ENCODE results near the gene LRRC51.
A peak's percentile ranks its signal among the peaks of the same experiment; 100 is the strongest.
"Not testable (repeated sequence)": the region's sequence is repeated elsewhere in the genome, so short reads cannot be mapped to it uniquely, and the experiment has no call there.

The LRRC51 gene

DNA sequence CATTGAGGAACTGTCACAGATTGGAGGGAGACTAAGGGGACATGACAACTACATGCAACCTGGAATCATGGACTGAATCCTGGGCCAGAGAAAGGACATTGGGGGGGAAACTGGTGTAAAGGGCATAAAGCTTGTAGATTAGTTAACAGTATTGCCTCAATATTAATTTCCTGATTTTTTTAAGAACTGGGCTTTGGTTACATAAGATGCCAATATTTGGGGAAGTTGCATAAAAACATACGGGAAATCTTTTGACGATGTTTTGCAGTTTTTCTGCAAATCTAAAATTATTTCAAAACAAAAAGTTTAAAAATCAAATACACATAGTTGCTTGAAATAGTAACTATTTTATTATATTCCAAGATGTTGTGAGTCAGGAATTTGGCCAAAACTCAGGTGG, 52.0 kb downstream of the LRRC51 start:
- peak overlapping the region in 2 of 21 experiments; percentile 26 to 59 for H3K27ac ChIP-seq
- no peak overlapping the region for H3K4me3 ChIP-seq

DNA sequence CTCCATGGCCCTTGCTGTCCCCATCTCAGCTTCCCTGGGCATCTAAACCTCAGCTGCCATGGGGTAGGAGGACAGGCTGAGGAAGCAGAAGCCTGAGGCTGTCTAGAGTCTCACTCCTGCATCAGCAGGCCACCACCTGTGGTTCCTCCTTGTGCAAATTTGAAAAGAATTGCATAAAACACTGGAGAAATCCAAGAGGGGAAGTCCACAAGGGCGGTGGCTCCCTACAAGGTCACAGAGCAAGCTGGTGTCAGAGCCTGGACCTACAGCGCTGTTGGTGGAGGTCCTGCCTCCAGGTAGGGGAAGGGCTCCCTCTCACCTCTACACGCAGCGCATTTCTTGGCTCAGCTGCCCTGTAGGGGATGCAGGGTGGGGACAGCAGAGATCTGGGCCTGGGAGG, 54.8 kb downstream of the LRRC51 start, which contains the start of gene FOLR3:
TSS of gene FOLR3 (plus strand) at position 253 of the 400 bp plus-strand sequence. CDS start 228 bp downstream, outside the sequence.
- not testable (repeated sequence) for H3K4me3 ChIP-seq
- H3K27ac ChIP-seq, result peak within 1 kb of the TSS in 1 of 21 experiments; percentile 31

DNA sequence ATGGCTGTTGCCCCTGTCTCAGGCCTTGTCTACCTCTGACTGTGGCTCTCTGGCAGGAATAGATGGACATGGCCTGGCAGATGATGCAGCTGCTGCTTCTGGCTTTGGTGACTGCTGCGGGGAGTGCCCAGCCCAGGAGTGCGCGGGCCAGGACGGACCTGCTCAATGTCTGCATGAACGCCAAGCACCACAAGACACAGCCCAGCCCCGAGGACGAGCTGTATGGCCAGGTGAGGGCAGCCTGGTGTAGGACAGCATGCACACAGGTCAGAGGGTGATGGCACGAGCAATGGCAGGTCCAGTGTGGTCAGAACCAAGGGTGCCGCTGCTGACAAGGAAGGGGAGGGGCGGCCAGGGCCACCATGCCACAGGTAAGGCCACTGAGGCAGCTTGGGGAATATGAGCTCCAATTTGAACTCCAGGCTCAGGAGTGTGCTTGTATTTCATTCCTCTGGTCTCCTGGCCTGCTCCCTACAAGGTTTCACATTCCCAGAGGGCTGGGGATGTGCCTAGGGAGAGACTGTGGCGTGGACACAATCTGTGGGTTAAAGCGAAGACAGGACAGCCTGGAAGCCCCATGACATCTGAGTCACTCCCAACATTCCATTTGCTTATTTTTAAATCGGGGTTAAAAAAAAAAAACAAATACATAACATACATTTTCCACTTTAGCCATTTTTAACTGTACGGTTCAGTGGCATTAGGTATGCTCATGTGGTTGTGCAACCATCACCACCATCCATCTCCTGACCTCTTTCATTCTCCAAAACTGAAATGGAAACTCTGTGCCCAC, 55.4 kb downstream of the LRRC51 start:
- H3K27ac ChIP-seq, result peak overlapping the region in 1 of 21 experiments; percentile 31
- no peak overlapping the region for H3K4me3 ChIP-seq

DNA sequence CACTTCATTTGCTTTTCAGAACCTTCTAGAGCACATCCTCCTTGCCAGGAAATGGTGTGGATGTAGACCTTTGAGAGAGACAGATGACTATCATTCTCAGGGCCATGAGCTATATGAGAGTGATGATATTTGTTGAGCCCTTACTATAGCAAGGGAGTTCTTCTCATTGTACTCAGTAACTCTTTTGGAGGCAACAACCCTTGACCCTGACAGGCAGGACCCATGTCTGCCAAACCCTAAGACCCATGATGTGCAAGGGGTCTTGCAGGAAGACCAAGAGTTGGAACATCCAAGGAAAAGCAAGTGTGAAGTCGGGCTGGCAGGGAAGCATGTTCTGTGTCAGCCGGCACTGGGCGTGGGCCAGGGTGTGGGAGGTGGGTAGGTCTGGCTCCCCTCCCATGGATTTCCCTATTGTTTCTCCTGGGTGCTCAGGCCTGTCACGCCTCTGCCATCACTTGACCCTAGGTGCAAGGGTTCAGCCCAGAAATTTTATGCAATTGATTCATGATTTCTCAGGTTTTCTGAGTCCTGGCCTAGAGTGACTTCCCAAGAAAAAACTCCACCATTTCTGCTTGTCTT, 56.1 kb downstream of the LRRC51 start:
- Histone ChIP-seq H3K27ac (no peak overlapping the region), H3K4me3 (no peak overlapping the region)

DNA sequence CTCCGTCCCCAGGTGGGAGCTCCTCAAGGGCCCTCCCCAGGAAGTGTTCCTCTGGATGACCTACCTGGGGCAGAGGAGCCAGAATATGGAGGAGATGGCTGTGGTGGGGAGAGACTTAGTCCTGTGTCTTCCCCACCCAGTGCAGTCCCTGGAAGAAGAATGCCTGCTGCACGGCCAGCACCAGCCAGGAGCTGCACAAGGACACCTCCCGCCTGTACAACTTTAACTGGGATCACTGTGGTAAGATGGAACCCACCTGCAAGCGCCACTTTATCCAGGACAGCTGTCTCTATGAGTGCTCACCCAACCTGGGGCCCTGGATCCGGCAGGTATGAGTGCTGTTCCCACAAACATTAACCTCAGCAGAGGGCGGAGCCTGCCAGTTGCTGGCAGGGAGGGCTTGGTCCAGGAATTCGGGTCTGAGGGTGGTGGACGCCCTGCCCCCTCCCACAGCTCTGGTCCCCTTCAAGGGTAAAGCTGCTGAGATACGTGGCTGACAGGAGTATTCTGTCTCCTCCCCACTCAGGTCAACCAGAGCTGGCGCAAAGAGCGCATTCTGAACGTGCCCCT, 58.3 kb downstream of the LRRC51 start:
- H3K4me3 ChIP-seq, result no peak overlapping the region
- H3K27ac ChIP-seq, result no peak overlapping the region

DNA sequence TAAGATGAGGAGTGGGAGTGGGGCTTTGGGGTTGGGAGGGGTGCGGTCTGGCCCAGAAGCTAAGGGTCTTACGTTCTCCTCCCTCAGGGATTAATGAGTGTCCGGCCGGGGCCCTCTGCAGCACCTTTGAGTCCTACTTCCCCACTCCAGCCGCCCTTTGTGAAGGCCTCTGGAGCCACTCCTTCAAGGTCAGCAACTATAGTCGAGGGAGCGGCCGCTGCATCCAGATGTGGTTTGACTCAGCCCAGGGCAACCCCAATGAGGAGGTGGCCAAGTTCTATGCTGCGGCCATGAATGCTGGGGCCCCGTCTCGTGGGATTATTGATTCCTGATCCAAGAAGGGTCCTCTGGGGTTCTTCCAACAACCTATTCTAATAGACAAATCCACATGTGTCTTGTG, 58.9 kb downstream of the LRRC51 start:
- H3K27ac ChIP-seq, result no peak overlapping the region
- no peak overlapping the region for H3K4me3 ChIP-seq

DNA sequence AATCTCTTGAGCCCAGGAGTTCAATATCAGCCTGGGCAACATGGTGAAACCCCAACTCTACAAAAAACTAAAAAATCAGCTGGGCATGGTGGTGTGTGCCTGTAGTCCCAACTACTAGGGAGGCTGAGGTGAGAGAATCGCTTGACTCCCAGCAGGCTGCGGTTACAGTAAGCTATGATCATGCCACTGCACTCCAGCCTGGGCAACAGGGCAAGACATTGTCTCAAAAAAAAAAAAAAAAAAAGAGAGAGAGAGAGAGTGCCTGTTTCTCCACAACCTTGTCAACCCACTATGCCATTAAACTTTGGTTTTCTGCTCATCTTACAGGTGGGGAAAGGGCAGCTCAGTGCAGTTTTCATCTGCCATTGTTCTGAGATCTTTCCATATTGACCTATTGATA, 60.0 kb downstream of the LRRC51 start:
- Histone ChIP-seq H3K27ac (peak overlapping the region in 4 of 21 experiments; percentile 10 to 70 (median 27)), H3K4me3 (no peak overlapping the region)

DNA sequence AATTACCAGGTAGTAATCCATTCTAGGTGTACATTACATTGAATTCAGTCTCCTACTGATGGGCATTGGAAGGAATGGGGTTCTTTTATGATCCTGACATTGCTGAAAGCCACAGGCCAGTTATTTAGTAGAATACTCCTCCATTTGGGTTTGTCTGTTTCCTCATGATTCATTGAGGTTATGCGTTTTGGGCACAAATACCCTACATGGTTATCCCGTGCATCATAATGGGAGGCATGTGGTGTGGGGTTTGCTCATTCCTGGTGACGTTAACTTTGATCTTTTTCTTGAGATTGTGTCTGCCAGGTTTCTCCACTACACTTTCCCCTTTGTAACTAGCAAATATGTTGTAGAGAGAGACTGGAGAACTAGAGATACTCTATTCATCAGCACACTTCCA, 60.4 kb downstream of the LRRC51 start:
- H3K27ac ChIP-seq, result peak overlapping the region in 5 of 21 experiments; percentile 10 to 74 (median 70)
- no peak overlapping the region for H3K4me3 ChIP-seq

DNA sequence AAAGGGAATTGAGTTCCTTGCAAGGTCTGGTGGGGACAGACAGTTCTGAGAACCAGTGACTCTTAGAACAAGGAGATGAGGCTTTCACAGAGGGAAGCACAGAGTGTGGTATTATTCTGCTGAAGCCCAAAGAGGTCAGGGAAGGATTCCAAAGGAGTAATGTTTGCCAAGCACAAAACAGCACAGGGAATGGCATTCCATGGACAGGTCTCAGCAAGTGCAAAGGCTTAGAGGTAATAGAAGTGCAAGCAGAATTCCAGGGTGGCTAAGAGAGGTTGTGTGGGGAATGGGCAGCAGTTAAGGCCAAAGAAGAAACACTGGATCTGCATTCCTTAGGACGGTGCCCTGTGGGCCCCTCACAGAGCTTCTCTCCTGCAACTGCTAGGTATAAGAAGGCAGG, 61.4 kb downstream of the LRRC51 start:
- H3K4me3 ChIP-seq, result not testable (repeated sequence)
- H3K27ac ChIP-seq, result peak overlapping the region in 3 of 21 experiments; percentile 17 to 74 (median 70)

DNA sequence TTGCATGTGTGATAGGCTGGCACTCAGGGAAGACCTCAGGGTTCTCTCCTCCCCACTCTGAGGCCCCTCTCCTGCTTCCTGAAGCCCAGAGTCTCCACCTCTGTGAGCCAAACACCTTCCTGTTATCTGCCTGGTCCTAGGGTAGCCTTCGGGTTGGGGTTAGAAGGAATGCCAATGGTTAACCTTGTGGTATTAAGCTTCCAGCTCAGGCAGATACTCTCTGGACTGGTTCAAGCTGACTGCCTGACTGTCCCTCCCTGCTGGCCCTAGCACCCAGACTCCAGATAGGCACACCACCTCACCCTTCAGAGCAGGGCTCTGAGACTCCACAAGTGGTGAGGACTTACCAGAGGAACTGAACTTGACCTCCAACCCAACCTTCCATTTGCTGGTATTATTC, 61.9 kb downstream of the LRRC51 start:
- H3K4me3 ChIP-seq, H3K27ac ChIP-seq: not testable (repeated sequence)

DNA sequence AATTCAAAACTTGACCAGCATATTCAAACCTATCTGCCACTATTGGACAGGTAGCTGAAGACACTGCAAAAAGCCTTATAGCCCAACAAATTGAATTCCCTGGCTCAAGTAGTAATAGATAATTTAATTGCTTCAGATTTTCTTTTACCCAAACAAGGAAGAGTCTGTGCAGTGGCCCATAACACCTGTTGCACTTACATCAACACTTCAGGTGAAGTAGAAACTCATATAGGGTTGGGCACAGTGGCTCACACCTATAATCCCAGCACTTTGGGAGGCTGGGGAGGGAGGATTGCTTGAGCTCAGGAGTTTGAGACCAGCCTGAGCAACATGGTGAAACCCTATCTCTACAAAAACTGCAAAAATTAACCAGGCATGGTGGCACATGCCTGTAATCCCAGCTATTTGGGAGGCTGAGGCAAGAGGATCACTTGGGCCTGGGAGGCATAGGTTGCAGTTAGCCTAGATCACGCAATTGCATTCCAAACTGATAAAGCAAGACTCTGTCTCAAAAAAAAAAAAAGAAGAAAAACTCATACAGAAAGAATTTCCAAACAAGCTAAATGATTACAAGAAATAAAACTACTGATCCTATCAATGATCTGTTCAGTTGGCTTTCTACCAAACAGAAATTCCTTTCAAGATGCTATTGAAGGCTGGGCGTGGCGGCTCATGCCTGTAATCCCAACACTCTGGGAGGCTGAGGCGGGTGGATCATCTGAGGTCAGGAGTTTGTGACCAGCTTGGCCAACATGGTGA, 64.3 kb downstream of the LRRC51 start:
- peak overlapping the region in 1 of 21 experiments; percentile 14 for H3K27ac ChIP-seq
- H3K4me3 ChIP-seq, result no peak overlapping the region

Data from skin epidermis (tissue), 12 donors.